Right cardiac atrium (tissue), 5 donors: Measurements from ENCODE around the gene CDH1. TPM values are rescaled to one million over a fixed set of nuclear protein-coding genes. Genes with fewer than 3 reads are reported as not detected.
A peak's percentile ranks its signal among the peaks of the same experiment; 100 is the strongest.
"Not testable (repeated sequence)": the region's sequence is repeated elsewhere in the genome, so short reads cannot be mapped to it uniquely, and the experiment has no call there.

Experiments used
- ATAC-seq, 2 donors: fragments of 200-7000 bp; cut with Tn5 transposase; one replicate each; pipeline versions ENCODE4 v1.8.0 to v1.9.1; 2020; ENCODE audit warnings: moderate library complexity in 2 of 2, mild to moderate bottlenecking in 1 of 2
- DNase-seq, 3 donors: peaks; one replicate each; pipeline ENCODE4 v3.0.0-alpha.2; 2020
- H3K27ac ChIP-seq: one replicate; pipeline ENCODE4 v1.5.1; 2013; ENCODE audit warnings: mild to moderate bottlenecking, low read length, control low read depth, moderate library complexity
- H3K27me3 ChIP-seq: one replicate; pipeline ENCODE4 v1.6.1; 2013; ENCODE audit not compliant: control insufficient read depth, insufficient read depth
- H3K4me1 ChIP-seq: one replicate; pipeline ENCODE4 v1.6.1; 2013; ENCODE audit warnings: low read length; ENCODE audit not compliant: control insufficient read depth, insufficient read depth
- H3K4me3 ChIP-seq: one replicate; pipeline ENCODE4 v1.5.1; 2013; ENCODE audit warnings: low read length, control low read depth
- H3K9me3 ChIP-seq: one replicate; pipeline ENCODE4 v1.6.1; 2013; ENCODE audit warnings: low read length; ENCODE audit not compliant: control insufficient read depth
- WGBS: extraction: QIAGEN DNeasy Blood & Tissue Kit; methylation state at CpG from one replicate; pipeline ENCODE4 v1.1.7; 2013; 5-methylcytosine and 5-hydroxymethylcytosine counted together
- intact Hi-C, 4 donors: fragments of 100-400 bp; cut with DNase I; formaldehyde crosslinking; loops; one replicate each; pipeline versions ENCODE4 v1.11.0 to v1.14.0; 2022 to 2023
- polyA plus RNA-seq: library from polyadenylated mRNA; stranded (reverse); fragments of 200-250 nt; gene quantifications from one replicate; pipeline ENCODE4 v1.2.3, GENCODE V29; 2013
- total RNA-seq, 4 donors: library from RNA; stranded (reverse); fragmentation: NEBNext Ultra II Directional; extraction: Animal tissue kit (Norgen Biotek cat#: 25700); gene quantifications; one replicate each; pipeline ENCODE4 v1.2.1, GENCODE V29; 2021
- donor health status: healthy with polysubstance abuse.
- donor health status: DM: no; HTN: yes; CAD: no.
- donor health status: DM: no; HTN: no; CAD: no.
- donor health status: DM: no; HTN: yes; CAD: no; lungs with severe emphysema.
- donor health status: DM: yes; HTN: yes; CAD: no.

Gene CDH1
- total and polyA plus RNA-seq, 5 donors: 0.14 TPM; not detected in 4

- no peak overlapping the region for H3K4me3 ChIP-seq
- 95% methylated on average over 1 of the region's 1 CpG for WGBS
- DNase-seq (no peak), ATAC-seq (no peak)
- no peaks in the 10 kb centered on the region for H3K27me3 ChIP-seq
- no peaks in the 10 kb centered on the region for H3K4me1 ChIP-seq
- no peaks in the 10 kb centered on the region for H3K9me3 ChIP-seq
- H3K27ac ChIP-seq: no peak overlapping the region
- intact Hi-C loops: no loop called here
Measured at GRCh38 chr16:68834550-68834949, 97.5 kb downstream of the CDH1 start.

- WGBS: 78% methylated on average over 5 of the region's 5 CpGs
- ATAC-seq (no peak), DNase-seq (no peak)
- intact Hi-C loops: no loop called here
- no peak overlapping the region for H3K4me3 ChIP-seq
- H3K4me1 ChIP-seq: no peaks in the 10 kb centered on the region
- no peaks in the 10 kb centered on the region for H3K27me3 ChIP-seq
- no peaks in the 10 kb centered on the region for H3K9me3 ChIP-seq
- H3K27ac ChIP-seq: no peak overlapping the region
Measured at GRCh38 chr16:68835970-68836369, 98.9 kb downstream of the CDH1 start.

GRCh38 chr16:68839831-68840230 is 102.7 kb downstream of the CDH1 start:
- Histone ChIP-seq H3K4me3 (no peak overlapping the region), H3K27ac (no peak overlapping the region), H3K4me1 (no peaks in the 10 kb centered on the region), H3K27me3 (no peaks in the 10 kb centered on the region), H3K9me3 (no peaks in the 10 kb centered on the region)
- intact Hi-C loops: loop anchor here in 1 of 4 donors (10.0 kb wide), 1 partner anchor 305 kb away; the partner anchor contains the start of gene ZFP90
- DNase-seq (no peak), ATAC-seq (no peak)
- WGBS: 66% methylated on average over 4 of the region's 4 CpGs

GRCh38 chr16:68842964-68843481 is 105.9 kb downstream of the CDH1 start:
- not testable (repeated sequence) for H3K27me3 ChIP-seq, DNase-seq, H3K4me1 ChIP-seq, H3K27ac ChIP-seq, ATAC-seq, H3K9me3 ChIP-seq
- intact Hi-C loops: loop anchor here in 1 of 4 donors (10.0 kb wide), 1 partner anchor 308 kb away; the partner anchor contains the start of gene ZFP90
- peak overlapping the region; percentile 98 for H3K4me3 ChIP-seq
- WGBS: 61% methylated on average over 23 of the region's 23 CpGs

GRCh38 chr16:68843482-68844210 is 106.6 kb downstream of the CDH1 start, which contains the start of gene TANGO6:
TSS of gene TANGO6 (plus strand) at chr16:68843531. CDS start at chr16:68843618, 87 bp downstream.
- peak; percentile 90 to 96 (median 95) for DNase-seq
- under 1% methylated on average over 55 of the region's 55 CpGs for WGBS
- peak within 1 kb of the TSS; percentile 91 for H3K27ac ChIP-seq
- intact Hi-C loops: loop anchor here in 1 of 4 donors (10.0 kb wide), 1 partner anchor 309 kb away; the partner anchor contains the start of gene ZFP90
- no peaks in the 10 kb centered on the region for H3K9me3 ChIP-seq
- no peaks in the 10 kb centered on the region for H3K4me1 ChIP-seq
- H3K27me3 ChIP-seq: no peaks in the 10 kb centered on the region
- peak within 1 kb of the TSS; percentile 98 for H3K4me3 ChIP-seq
- peak; percentile 99 for ATAC-seq

- intact Hi-C loops: loop anchor here in 1 of 4 donors (10.0 kb wide), 1 partner anchor 309 kb away; the partner anchor contains the start of gene ZFP90
- Histone ChIP-seq H3K4me1 (no peaks in the 10 kb centered on the region), H3K27ac (peak overlapping the region; percentile 91), H3K4me3 (peak overlapping the region; percentile 98), H3K27me3 (no peaks in the 10 kb centered on the region), H3K9me3 (no peaks in the 10 kb centered on the region)
- ATAC-seq (no peak), DNase-seq (no peak)
- 6% methylated on average over 6 of the region's 6 CpGs for WGBS
Measured at GRCh38 chr16:68844211-68844564, 107.1 kb downstream of the CDH1 start.

- H3K9me3 ChIP-seq: no peaks in the 10 kb centered on the region
- H3K27me3 ChIP-seq: no peaks in the 10 kb centered on the region
- WGBS: 72% methylated on average over 9 of the region's 9 CpGs
- no peaks in the 10 kb centered on the region for H3K4me1 ChIP-seq
- H3K4me3 ChIP-seq: no peak overlapping the region
- ATAC-seq (no peak), DNase-seq (no peak)
- H3K27ac ChIP-seq: no peak overlapping the region
- intact Hi-C loops: loop anchor here in 1 of 4 donors (10.0 kb wide), 1 partner anchor 314 kb away; the partner anchor contains the start of gene ZFP90
Measured at GRCh38 chr16:68848786-68849185, 111.7 kb downstream of the CDH1 start.

- intact Hi-C loops: loop anchor here in 1 of 4 donors (10.0 kb wide), 1 partner anchor 274 kb away; no protein-coding TSS in a partner anchor
- DNase-seq: no peak
- Histone ChIP-seq H3K4me1 (no peaks in the 10 kb centered on the region), H3K27me3 (no peaks in the 10 kb centered on the region), H3K4me3 (no peak overlapping the region), H3K9me3 (no peaks in the 10 kb centered on the region), H3K27ac (no peak overlapping the region)
- 95% methylated on average over 2 of the region's 2 CpGs for WGBS
- no peak for ATAC-seq
Measured at GRCh38 chr16:68850481-68850880, 113.4 kb downstream of the CDH1 start.

GRCh38 chr16:68851601-68852000 is 114.5 kb downstream of the CDH1 start:
- 70% methylated on average over 2 of the region's 2 CpGs for WGBS
- Histone ChIP-seq H3K4me3 (no peak overlapping the region), H3K27me3 (no peaks in the 10 kb centered on the region), H3K27ac (no peak overlapping the region), H3K9me3 (no peaks in the 10 kb centered on the region), H3K4me1 (no peaks in the 10 kb centered on the region)
- ATAC-seq (no peak), DNase-seq (no peak)
- intact Hi-C loops: loop anchor here in 1 of 4 donors (10.0 kb wide), 1 partner anchor 273 kb away; no protein-coding TSS in a partner anchor

- intact Hi-C loops: loop anchor here in 1 of 4 donors (10.0 kb wide), 1 partner anchor 267 kb away; no protein-coding TSS in a partner anchor
- WGBS: 90% methylated on average over 1 of the region's 1 CpG
- no peak for ATAC-seq
Measured at GRCh38 chr16:68857479-68857878, 120.4 kb downstream of the CDH1 start.

GRCh38 chr16:68859828-68860227 is 122.7 kb downstream of the CDH1 start:
- intact Hi-C loops: loop anchor here in 1 of 4 donors (10.0 kb wide), 1 partner anchor 265 kb away; no protein-coding TSS in a partner anchor
- DNase-seq: no peak
- Histone ChIP-seq H3K4me3 (no peak overlapping the region), H3K27me3 (no peaks in the 10 kb centered on the region), H3K4me1 (no peaks in the 10 kb centered on the region), H3K9me3 (no peaks in the 10 kb centered on the region), H3K27ac (no peak overlapping the region)
- no peak for ATAC-seq
- WGBS: 97% methylated on average over 4 of the region's 4 CpGs

More at GRCh38 chr16:68857479-68857878, 120.4 kb downstream of the CDH1 start:
- Histone ChIP-seq H3K4me1 (no peaks in the 10 kb centered on the region), H3K4me3 (no peak overlapping the region), H3K27ac (no peak overlapping the region), H3K27me3 (no peaks in the 10 kb centered on the region), H3K9me3 (no peaks in the 10 kb centered on the region)
- DNase-seq: no peak
